H9 (cell line): ENCODE data around the gene GMPR2. TPM values are rescaled to one million over a fixed set of nuclear protein-coding genes. Genes with fewer than 3 reads are reported as not detected.

Experiments used
- DNase-seq: peaks from one replicate; pipeline ENCODE4 v3.0.0-alpha.2; 2017
- H2AFZ ChIP-seq: one replicate; pipeline ENCODE4 v1.6.1; 2013; ENCODE audit warnings: mild to moderate bottlenecking, low read length, control low read depth, moderate library complexity
- H2AK5ac ChIP-seq: 2 replicates; pipeline ENCODE4 v1.6.1; 2013; ENCODE audit warnings: low read length, control low read depth, mixed read lengths; ENCODE audit not compliant: insufficient read length
- H2BK120ac ChIP-seq: one replicate; pipeline ENCODE4 v1.6.1; 2013; ENCODE audit warnings: low read depth, mild to moderate bottlenecking, low read length, control low read depth, inconsistent platforms; ENCODE audit not compliant: poor library complexity, severe bottlenecking
- H2BK12ac ChIP-seq: 2 replicates; pipeline ENCODE4 v1.6.1; 2013; ENCODE audit warnings: low read length, control low read depth, mixed read lengths, low read depth; ENCODE audit not compliant: insufficient read length
- H2BK15ac ChIP-seq: 2 replicates; pipeline ENCODE4 v1.6.1; 2013; ENCODE audit warnings: low read depth, low read length, control low read depth
- H2BK20ac ChIP-seq: one replicate; pipeline ENCODE4 v1.6.1; 2013; ENCODE audit warnings: low read depth, mild to moderate bottlenecking, low read length, control low read depth, inconsistent platforms; ENCODE audit not compliant: poor library complexity, severe bottlenecking
- H2BK5ac ChIP-seq: 2 replicates; pipeline ENCODE4 v1.6.1; 2013; ENCODE audit warnings: low read length, control low read depth, mixed read lengths; ENCODE audit not compliant: insufficient read length
- H3K14ac ChIP-seq: 2 replicates; pipeline ENCODE4 v1.6.1; 2013; ENCODE audit warnings: low read length, control low read depth; ENCODE audit not compliant: insufficient read depth
- H3K18ac ChIP-seq: 2 replicates; pipeline ENCODE4 v1.6.1; 2013; ENCODE audit warnings: low read depth, mild to moderate bottlenecking, mixed read lengths, low read length, control low read depth; ENCODE audit not compliant: insufficient read length
- H3K23ac ChIP-seq: 2 replicates; pipeline ENCODE4 v1.6.1; 2013; ENCODE audit warnings: low read length, control low read depth, mixed read lengths, low read depth; ENCODE audit not compliant: insufficient read length
- H3K23me2 ChIP-seq: 2 replicates; pipeline ENCODE4 v1.6.1; 2013; ENCODE audit warnings: low read depth, mild to moderate bottlenecking, mixed read lengths, low read length, control low read depth; ENCODE audit not compliant: insufficient read length, poor library complexity, severe bottlenecking
- H3K27ac ChIP-seq: 2 replicates; pipeline ENCODE4 v1.5.1; 2013; ENCODE audit warnings: low read length, control low read depth, mixed read lengths, low read depth; ENCODE audit not compliant: insufficient read length
- H3K27me3 ChIP-seq: 2 replicates; pipeline ENCODE4 v1.6.1; 2013; ENCODE audit warnings: low read length, control low read depth, inconsistent platforms; ENCODE audit not compliant: insufficient read depth
- H3K4ac ChIP-seq: 2 replicates; pipeline ENCODE4 v1.6.1; 2013; ENCODE audit warnings: low read depth, mild to moderate bottlenecking, control low read depth, inconsistent platforms, low read length, moderate library complexity
- H3K4me1 ChIP-seq: 2 replicates; pipeline ENCODE4 v1.6.1; 2013; ENCODE audit warnings: low read length, control low read depth, inconsistent platforms; ENCODE audit not compliant: insufficient read depth
- H3K4me2 ChIP-seq: 2 replicates; pipeline ENCODE4 v1.6.1; 2013; ENCODE audit warnings: low read length, control low read depth, mixed read lengths; ENCODE audit not compliant: insufficient read length, insufficient read depth
- H3K56ac ChIP-seq: 2 replicates; pipeline ENCODE4 v1.6.1; 2013; ENCODE audit warnings: low read depth, mild to moderate bottlenecking, mixed read lengths, low read length, control low read depth; ENCODE audit not compliant: insufficient read length
- H3K79me1 ChIP-seq: 2 replicates; pipeline ENCODE4 v1.6.1; 2013; ENCODE audit warnings: low read depth, mild to moderate bottlenecking, moderate library complexity, low read length, control low read depth, inconsistent platforms; ENCODE audit not compliant: insufficient read depth, poor library complexity, severe bottlenecking
- H3K79me2 ChIP-seq: 2 replicates; pipeline ENCODE4 v1.6.1; 2013; ENCODE audit warnings: low read length, control low read depth, inconsistent platforms; ENCODE audit not compliant: insufficient read depth
- H3K9ac ChIP-seq: 2 replicates; pipeline ENCODE4 v1.6.1; 2013; ENCODE audit warnings: low read length, control low read depth, mixed read lengths; ENCODE audit not compliant: insufficient read length; ENCODE audit errors: extremely low read depth
- H3K9me3 ChIP-seq: one replicate; pipeline ENCODE4 v1.6.1; 2013; ENCODE audit warnings: low read depth, low read length, inconsistent platforms; ENCODE audit not compliant: control insufficient read depth
- H3T11ph ChIP-seq: one replicate; pipeline ENCODE4 v1.6.1; 2013; ENCODE audit warnings: mild to moderate bottlenecking, low read length, control low read depth, inconsistent platforms
- H4K20me1 ChIP-seq: one replicate; pipeline ENCODE4 v1.6.1; 2013; ENCODE audit not compliant: control insufficient read depth, insufficient read length, insufficient read depth
- H4K5ac ChIP-seq: 2 replicates; pipeline ENCODE4 v1.6.1; 2013; ENCODE audit warnings: low read depth, mild to moderate bottlenecking, mixed read lengths, low read length, control low read depth; ENCODE audit not compliant: insufficient read length
- H4K8ac ChIP-seq: replicated peaks from 2 replicates; pipeline ENCODE4 v1.6.1; 2013; ENCODE audit warnings: low read length, control low read depth, mixed read lengths, low read depth; ENCODE audit not compliant: insufficient read length
- H4K91ac ChIP-seq: 2 replicates; pipeline ENCODE4 v1.6.1; 2013; ENCODE audit warnings: low read depth, mild to moderate bottlenecking, moderate library complexity, mixed read lengths, low read length, control low read depth; ENCODE audit not compliant: insufficient read length
- H3K27ac Mint-ChIP-seq, 3 experiments: 2 replicates in 2 of 3; 3 replicates in 1 of 3; pipeline ENCODE4 v1.8.0; 2020 to 2021; ENCODE audit warnings: mixed read lengths in 3 of 3, mild to moderate bottlenecking in 1 of 3, moderate library complexity in 1 of 3
- H3K27me3 Mint-ChIP-seq: 2 replicates; pipeline ENCODE4 v1.8.0; 2021; ENCODE audit warnings: low read depth, mild to moderate bottlenecking, moderate library complexity, mixed read lengths
- H3K36me3 Mint-ChIP-seq, 3 experiments: 2 replicates in 2 of 3; 3 replicates in 1 of 3; pipeline ENCODE4 v1.8.0; 2020 to 2021; ENCODE audit warnings: low read depth in 3 of 3, mixed read lengths in 3 of 3; ENCODE audit not compliant: insufficient read depth in 1 of 3
- H3K4me1 Mint-ChIP-seq, 2 experiments: 2 replicates each; pipeline ENCODE4 v1.8.0; 2020; ENCODE audit warnings: mixed read lengths in 2 of 2
- H3K4me3 Mint-ChIP-seq, 2 experiments: 2 replicates in 1 of 2; 3 replicates in 1 of 2; pipeline ENCODE4 v1.8.0; 2020 to 2021; ENCODE audit warnings: mild to moderate bottlenecking in 2 of 2, mixed read lengths in 2 of 2, moderate library complexity in 1 of 2
- H3K9me3 Mint-ChIP-seq, 2 experiments: 2 replicates in 1 of 2; 3 replicates in 1 of 2; pipeline ENCODE4 v1.8.0; 2020; ENCODE audit warnings: mild to moderate bottlenecking in 2 of 2, mixed read lengths in 2 of 2, moderate library complexity in 1 of 2
- CTCF ChIP-seq: fragments of 200-600 bp; sonication (generic); conservative IDR thresholded peaks from 3 replicates; pipeline ENCODE4 v1.8.0; 2021; ENCODE audit warnings: antibody characterized with exemption, mild to moderate bottlenecking
- WGBS: extraction: QIAGEN DNeasy Blood & Tissue Kit; methylation state at CpG from one replicate; pipeline ENCODE4 v1.1.7; 2013; ENCODE audit warnings: missing lambda C conversion rate, low lambda C conversion rate, mixed read lengths; ENCODE audit not compliant: insufficient read length; ENCODE audit errors: extremely low coverage; 5-methylcytosine and 5-hydroxymethylcytosine counted together
- total RNA-seq: library from RNA; stranded (reverse); gene quantifications from 2 replicates; pipeline ENCODE4 v1.2.1, GENCODE V29; 2021

The GMPR2 gene
- total RNA-seq, 1 experiment from 2014 or later: 84.7 TPM

DNA sequence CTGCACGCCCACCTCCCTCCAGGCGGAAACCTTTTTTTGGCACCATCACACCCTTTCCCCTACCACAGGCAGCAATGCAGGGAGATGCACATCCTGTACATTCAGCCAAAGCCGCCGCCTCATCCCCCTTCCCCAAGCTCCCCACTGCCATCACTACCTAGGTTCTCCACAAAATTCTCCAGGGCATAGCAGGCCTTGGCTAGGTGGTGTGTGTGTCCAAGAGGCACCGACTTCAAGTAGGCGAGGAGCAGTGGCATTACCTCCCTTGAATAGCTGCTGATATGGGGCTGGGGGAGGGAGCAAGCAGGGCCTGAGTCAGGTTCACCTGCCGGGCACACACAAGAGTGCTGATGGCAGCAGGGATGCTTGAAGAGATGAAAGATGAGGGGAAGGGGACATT lies 47.7 kb upstream of the GMPR2 start:
- no peak overlapping the region for H4K5ac ChIP-seq
- no peaks in the 10 kb centered on the region for H3K27me3 ChIP-seq
- H2BK12ac ChIP-seq: no peak overlapping the region
- no peak overlapping the region for H2AK5ac ChIP-seq
- no peak overlapping the region for H3K27ac ChIP-seq
- no peak overlapping the region for H3K23ac ChIP-seq
- TF ChIP-seq CTCF: no peak
- H3K4ac ChIP-seq: no peak overlapping the region
- peaks cover 4% of the 10 kb centered on the region for H3K79me1 ChIP-seq
- no peaks in the 10 kb centered on the region for H3K23me2 ChIP-seq
- H4K20me1 ChIP-seq: no peaks in the 10 kb centered on the region
- DNase-seq: no peak
- H3T11ph ChIP-seq: no peak overlapping the region
- Mint-ChIP-seq H3K9me3 (no peaks in the 10 kb centered on the region), H3K4me3 (no peak overlapping the region), H3K36me3 (peaks cover 36 to 85% (median 67%) of the 10 kb centered on the region in 3 experiments; a peak in 6 of 7 replicates), H3K27ac (peak overlapping the region in 1 of 3 experiments; percentile 31; a peak in 1 of 7 replicates), H3K4me1 (peaks cover 14 to 15% of the 10 kb centered on the region in 2 experiments), H3K27me3 (no peaks in the 10 kb centered on the region; the same call in 1 of the 2 replicates)
- no peak overlapping the region for H3K14ac ChIP-seq
- H2BK20ac ChIP-seq: no peak overlapping the region
- H3K56ac ChIP-seq: no peak overlapping the region
- no peak overlapping the region for H4K91ac ChIP-seq
- H3K18ac ChIP-seq: no peak overlapping the region
- no peak overlapping the region for H3K4me2 ChIP-seq
- H2AFZ ChIP-seq: no peak overlapping the region
- no peak overlapping the region for H4K8ac ChIP-seq
- H3K4me1 ChIP-seq: no peaks in the 10 kb centered on the region; the same call in 1 of the 2 replicates
- H2BK120ac ChIP-seq: no peak overlapping the region
- H2BK15ac ChIP-seq: no peak overlapping the region
- no peaks in the 10 kb centered on the region for H3K9me3 ChIP-seq
- no peak overlapping the region for H3K9ac ChIP-seq
- no peaks in the 10 kb centered on the region for H3K79me2 ChIP-seq
- WGBS: no CpG with 5 or more reads among the region's 7 CpGs
- no peak overlapping the region for H2BK5ac ChIP-seq
